NCI-H446 (cell line): Measurements from ENCODE around the gene CCDC27.
"Not testable (repeated sequence)": the region's sequence is repeated elsewhere in the genome, so short reads cannot be mapped to it uniquely, and the experiment has no call there.

Experiments
- DNase-seq, 2 experiments: peaks; one replicate each; lab custom pipeline; 2025; lab: John Stamatoyannopoulos, UW

The CCDC27 gene

DNA sequence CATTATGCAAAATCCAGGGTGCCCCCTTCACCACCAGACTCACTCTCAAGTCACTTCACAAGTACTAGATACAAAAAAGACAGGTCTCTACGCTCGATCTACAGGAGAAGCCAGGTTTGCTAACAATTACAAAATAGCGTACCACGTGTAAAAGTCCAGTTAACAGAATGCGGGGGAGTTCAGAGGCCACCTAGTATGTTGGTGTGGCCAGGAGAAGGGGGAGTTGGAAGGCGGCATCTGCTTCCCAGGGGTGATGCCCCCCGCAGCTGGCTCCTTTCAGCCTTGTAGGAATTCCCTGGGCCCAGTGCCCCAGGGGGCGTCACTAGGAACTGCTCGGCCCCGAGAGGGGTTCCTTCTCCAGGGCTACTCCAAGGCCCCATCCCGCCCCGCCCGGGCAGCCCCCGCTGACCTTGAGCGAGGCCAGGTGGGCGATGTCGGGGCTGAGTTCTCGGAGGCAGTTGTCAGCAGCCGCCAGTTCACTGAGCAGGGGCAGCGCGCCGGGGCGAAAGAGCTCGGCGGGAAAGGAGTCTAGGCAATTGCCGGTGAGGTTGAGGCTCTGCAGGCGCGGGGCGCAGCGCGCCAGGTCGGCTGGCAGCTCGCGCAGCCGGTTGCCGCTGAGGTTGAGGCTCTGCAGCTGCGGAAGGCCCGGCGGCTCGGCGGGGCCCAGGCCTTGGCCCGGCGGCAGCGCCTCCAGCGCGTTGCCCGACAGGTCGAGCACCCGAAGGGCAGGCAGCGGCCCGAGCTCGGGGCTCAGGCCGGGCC, 43.4 kb downstream of the CCDC27 start:
- no peak for DNase-seq

DNA sequence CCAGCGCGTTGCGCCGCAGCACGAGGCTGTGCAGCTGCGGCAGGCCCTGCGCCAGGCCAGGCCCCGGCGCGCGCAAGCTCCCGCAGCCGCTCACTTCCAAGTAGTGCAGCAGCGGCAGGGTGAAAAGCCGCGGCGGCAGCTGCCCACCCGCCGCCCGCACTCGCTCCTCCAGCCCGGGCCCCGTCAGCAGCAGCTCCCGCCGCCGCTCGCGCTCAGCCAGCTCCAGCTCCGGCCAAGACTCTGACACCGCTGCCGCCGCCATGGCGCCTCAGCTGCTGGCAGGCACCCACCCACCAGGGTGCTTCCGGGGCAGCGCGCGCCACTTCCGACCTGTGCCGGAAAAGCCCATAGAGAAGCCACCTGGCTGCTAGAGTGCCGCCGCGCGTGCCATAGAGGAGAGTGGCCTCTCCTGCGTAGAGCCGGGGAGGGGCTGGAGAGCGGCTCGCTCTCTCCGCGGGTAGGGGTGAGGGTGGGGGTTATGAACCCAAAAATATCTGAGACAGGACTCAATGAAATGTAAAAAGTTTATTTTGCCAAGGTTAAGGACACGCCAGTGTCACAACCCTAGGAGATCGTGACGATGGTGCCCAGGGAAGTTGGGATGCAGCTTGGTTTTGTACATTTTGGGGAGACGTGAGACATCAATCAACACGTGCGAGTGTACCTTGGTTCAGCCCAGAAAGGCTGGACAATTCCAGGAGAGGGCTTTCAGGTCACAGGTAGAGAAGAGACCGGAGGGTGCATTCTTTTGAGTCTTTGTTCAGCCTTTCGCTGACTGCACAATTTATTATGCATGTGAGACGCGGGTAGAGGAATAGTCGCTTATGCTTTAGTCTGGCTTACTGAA, 44.2 kb downstream of the CCDC27 start, which contains the start of gene LRRC47:
Gene LRRC47, minus strand, starts transcription at position 284 of the 847 bp plus-strand sequence. Its CDS starts 22 bp downstream, at position 262.
- DNase-seq: peak; percentile 86 to 96

DNA sequence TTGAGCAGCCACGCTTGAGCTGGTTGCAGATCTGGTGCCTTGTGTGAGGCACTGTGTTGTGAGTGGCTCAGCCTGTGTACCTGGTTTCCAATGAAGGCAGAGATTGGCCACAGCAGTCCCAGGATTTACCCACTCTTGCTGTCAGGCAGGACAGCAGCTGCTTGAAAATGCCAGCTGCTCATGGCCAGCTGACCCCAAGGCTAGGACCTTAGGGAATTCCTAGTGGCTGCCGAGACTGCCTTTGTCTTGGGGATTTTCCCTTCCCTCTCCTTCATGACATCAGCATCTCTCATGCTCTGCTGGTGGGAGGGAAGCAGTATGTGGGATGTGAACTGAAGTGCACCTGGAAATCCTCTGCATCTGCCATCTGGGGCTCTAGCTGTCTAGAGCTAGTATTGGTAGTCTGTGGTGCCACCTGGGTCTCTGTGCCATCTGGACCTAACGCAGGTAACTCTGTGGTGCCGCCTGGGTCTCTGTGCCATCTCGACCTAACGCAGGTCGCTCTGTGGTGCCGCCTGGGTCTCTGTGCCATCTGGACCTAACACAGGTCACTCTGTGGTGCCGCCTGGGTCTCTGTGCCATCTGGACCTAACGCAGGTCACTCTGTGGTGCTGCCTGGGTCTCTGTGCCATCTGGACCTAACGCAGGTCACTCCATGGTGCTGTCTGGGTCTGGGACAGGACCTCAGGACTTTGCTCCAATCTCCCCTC, 47.9 kb downstream of the CCDC27 start:
- no peak for DNase-seq

DNA sequence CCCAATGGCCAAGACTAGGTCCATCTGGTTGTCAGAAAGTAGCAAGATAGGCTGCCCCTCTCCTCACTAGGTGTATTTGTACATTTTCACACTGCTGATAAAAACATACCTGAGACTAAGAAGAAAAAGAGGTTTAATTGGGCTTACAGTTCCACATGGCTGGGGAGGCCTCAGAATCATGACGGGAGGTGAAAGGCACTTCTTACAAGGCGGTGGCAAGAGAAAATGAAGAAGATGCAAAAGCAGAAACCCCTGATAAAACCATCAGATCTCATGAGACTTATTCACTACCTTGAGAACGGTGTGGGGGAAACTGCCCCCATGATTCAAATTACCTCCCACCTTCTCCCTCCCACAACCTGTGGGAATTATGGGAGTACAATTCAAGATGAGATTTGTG, 48.5 kb downstream of the CCDC27 start:
- not testable (repeated sequence) for DNase-seq

DNA sequence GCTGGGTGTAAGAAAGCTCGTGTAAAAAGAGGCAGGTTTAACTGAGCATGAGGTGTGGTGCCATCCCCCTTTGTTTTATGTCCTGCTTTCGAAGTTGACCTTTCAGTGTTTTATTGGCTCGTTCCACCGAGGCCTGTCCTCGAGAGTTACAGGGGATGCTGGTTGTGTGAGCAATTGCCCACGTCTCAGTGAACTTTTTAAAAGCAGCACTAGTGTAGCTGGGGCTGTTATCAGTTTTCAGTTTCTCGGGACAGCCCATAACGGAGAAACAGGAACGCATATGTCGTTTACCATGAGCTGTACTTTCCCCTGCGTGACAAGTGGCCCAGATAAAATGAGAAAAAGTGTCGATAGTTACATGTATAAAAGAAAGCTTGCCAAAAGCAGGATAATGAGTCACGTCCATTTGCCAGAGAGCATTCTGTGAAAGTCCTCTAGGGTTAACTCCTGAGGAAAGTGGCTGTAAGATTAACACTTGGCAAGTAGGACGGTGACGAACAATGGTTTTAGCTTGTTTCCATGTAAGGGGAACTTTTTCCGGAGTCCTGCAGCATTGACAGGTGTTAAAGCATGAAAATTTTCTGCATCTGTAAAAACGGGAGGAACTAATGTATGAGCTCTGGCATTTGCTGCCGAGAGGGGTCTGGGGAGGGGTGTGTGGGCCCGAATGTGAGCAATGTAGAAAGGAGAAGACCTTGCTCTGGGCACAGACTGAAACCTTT, 51.8 kb downstream of the CCDC27 start:
- no peak for DNase-seq

DNA sequence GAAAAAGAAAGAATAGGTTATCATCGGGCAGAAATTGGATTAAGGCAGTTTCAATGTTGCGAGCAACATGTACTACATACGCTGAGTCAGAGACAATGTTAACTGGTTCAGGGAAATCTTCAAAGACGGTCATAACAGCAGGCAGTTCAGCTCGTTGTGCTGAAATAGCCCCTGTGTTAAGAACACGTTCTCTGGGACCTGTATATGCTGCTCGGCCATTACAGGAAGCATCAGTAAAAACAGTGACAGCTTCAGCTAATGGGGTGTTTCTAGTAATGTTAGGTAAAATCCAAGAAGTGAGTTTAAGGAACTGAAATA, 52.3 kb downstream of the CCDC27 start:
- not testable (repeated sequence) for DNase-seq

DNA sequence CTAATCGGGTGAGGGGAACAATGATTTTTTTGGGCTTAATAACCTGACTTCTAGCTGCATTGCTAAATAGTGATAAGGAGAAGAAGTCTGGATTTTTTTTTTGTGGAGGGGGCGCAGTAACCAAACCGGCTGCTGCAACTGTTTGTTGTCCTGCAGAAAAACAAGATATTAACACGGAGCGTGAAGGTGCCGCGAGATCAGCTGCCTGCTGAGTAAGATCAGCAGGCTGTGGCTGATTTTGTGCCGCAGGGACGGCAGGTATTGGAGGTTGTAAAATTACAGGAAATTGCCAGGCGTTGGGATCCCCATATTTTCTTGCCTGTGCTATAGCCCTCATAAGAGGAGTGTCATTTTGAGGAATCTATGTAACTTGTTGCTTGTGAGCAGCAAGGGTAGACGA, 52.8 kb downstream of the CCDC27 start:
- no peak for DNase-seq

DNA sequence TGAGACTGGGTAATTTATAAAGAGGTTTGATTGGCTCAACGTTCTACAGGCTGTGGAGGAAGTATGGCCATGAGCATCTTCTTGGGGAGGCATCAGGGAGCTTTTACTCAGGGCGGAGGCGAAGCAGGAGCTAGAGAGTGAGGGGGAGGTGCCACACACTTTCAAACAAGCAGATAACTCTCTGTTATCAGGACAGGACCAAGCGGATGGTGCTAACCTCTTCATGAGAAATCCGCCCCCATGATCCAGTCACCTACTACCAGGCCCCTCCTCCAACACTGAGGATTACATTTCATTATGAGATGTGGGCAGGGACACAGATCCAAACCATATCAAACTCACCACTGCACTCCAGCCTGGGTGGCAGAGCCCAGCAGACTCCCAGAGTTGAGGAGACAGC, 55.5 kb downstream of the CCDC27 start:
- no peak for DNase-seq

DNA sequence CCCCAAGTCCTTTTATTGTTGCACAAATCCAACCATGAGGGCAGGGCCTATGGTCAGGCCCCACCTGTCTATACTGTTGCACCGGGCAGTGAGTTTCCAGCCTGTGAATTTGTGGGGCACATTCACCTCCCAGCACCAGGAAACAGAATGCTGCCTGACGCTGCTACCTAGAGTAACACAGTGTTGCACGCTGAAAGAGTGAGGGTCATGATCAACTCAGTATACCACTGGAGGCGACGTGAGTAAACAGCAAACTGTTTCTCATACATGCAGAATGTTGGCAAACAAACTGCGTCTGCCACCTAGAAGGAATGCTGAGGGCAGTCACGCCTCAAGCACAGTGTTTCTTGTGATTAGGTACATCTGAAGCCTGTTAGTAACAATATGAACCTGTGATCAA, 57.4 kb downstream of the CCDC27 start:
- no peak for DNase-seq

DNA sequence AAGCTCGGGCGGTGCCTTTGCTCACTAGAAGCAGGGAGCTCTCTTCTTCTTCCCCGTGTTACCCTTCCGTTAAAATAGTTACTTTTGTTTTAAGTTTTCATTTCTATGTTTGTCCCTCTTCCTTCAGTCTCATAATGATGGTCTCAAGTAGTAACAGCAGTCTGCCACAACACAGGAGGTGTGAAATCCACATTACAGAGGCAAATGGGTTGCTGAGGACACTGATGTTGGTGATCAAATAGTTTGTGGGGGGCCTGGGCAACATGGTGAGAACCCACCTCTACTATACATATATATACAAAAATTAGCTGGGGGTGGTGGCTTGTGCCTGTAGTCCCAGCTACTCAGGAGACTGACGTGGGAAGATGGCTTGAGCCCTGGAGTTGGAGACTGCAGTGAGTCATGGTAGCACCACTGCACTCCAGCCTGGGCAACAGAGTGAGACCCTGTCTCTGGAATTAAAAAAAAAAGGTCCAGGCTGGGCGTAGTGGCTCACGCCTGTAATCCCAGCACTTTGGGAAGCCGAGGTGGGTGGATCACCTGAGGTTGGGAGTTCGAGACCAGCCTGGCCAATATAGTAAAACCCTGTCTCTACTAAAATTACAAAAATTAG, 58.0 kb downstream of the CCDC27 start:
- not testable (repeated sequence) for DNase-seq

DNA sequence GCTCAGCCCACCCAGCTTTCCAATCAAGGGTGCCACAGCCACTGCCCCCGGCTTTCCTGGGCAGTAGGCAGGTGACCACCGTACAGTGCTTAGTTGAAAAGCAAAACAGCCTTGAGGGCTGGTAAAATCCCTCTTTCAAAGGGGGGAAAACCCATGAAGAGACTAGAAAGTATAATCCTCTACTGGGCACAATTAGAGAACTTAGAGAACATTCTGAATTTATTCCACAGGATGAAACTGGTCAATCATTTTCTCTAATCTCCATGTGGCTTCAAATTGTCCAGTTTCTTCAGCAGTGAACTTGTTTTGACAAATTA, 59.3 kb downstream of the CCDC27 start:
- DNase-seq: no peak

DNA sequence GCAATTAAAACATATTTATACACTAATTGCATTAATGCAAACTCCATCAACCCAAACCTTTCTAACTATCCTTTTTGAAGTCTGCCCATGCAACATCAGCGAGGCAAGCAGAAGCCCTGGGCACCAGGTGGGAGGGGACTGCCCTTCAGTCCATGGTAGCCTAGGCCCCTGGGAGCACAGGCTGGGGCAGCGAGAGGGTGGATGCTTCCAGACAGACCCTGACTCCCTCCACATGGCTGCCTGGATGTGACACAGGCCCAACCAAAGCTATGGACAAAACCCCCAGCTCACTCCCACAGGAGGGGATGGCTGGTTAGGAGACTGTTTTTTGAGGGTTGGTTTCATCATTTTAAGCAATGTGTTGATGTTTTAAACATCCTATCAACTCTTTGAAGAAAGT, 61.8 kb downstream of the CCDC27 start:
- DNase-seq: no peak

DNA sequence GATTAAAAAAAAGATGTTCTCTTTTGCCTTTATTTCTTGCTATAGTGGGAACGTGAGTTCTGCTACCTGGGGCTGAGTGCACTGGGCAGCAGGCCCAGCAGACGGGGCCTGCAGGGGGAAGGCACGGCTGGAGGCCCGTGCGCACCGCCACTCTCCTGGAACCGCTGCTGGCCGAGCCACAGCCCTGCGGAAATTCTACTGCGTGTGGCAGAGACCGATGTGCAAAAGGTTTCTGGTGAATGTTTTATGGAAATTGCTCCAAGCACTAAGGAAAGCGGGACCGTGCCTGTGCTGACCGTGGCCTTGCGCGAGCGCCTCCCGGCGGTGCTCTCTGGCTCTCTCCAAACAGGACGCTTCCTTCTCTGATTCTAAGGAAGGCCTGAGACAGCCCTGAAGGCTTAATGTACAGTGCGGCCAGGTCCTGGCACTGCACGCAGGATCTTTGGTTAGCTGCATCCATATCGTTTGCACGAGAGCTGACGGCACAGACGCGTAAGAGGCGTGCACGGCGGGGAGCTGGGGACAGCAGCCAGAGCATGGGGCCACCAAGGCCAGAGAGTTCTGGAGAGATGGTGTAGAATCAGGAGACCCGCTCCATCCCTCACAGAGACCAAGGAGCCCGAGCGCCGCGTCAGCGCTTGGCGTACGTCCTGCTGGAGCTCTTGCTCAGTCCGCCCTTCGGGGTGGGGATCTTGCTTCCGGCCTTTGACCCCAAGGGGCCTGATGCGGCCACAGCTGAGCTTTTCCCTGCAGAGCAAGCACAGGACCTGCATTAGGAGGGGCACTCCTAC, 62.7 kb downstream of the CCDC27 start:
- DNase-seq: no peak

DNA sequence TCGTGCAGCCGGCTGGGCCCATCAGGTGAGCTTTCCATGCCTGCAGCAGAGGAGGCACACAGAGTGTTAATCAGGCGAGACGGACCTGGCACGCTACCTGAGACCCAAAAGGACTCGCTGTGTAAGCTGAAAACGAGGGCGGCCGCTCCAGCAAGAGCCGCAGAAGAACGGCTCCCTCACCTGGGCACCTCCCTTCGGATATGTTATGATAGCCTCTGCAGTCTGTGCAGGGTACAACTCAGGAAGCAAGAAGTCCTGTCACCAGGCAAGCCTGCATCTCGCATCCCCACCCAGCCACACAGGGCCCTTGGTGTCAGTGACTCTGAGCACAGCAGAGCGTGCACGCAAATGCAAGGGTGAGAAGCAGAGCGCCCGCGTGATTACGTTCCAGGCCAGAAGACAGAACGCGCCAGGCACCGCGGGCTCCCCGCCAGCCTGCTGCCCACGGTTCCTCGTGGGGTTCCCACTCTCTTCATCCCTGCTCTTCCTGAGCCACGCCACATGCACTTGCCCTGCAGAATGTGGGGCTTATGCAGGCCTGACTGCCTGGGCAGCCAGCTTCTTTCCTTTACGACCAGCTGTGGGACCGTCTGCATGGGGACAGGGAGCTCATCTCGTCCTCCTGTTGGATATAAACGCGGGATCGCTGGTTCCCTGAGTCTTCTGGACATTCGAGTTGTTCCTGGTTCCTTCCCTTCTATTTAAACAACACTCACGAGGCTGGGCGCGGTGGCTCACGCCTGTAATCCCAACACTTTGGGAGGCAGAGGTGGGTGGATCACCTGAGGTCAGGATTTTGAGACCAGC, 64.3 kb downstream of the CCDC27 start:
- DNase-seq: no peak

DNA sequence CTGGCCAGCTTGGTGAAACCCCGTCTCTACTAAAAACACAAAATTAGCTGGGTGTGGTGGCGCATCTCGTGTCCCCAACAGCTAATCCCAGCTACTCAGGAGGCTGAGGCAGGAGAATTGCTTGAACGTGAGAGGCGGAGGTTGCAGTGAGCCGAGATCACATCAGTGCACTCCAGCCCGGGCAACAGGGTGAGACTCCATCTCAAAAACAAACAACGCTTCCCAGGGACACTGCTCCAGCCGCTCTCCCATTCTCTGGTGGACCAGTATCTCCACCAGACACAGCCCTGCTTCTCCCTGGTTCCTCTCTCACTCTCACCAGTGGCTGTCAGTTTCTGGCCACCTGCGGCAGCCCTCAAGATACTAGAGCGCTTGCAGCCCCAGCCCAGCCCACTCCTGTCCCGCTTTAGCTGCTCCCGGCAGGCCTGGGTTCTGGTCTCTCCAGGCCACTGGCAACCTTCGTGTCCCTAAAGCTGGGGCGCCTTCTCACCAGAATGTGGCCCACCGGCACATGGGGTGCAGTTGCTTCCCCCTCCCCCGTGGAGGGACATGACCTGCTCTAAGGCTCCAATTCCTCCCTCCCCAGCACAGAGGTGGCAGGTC, 65.0 kb downstream of the CCDC27 start:
- no peak for DNase-seq

DNA sequence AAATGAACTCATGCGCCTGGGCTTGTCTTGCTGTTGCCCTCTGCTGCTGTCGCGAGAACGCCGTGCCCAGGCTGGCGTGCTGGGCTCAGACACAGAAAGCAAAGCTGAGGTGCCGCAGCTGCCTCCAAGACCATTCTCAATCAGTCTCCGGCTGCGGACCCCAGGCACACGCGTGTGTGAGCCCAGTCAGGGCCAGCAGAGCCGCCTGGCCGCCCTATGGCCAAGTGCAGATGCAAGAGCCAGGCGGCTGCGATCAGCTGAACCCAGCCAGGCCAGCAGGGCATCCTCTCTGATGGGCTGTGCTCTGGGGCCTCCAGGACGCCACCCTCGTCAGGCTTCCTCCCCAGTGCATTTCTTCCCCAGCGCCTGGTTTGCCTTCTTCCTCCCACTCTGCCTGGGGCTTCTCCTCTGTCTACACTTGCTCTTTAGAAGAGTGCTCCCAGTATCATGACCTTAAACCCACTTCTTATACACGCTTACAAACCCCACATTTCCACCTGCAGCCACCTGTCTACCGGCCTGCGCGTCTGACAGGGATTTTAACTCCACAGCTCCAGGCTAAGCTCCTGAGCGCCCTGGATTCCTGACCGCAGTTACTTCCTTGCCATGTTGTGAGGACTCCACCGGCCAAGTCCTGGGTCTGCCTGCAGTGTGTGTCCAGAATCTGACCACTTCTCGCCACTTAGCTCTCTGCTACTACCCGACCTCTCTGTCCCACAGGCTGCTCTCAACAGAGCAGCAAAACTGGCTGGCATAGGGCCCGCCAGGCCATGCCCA, 65.8 kb downstream of the CCDC27 start:
- no peak for DNase-seq

DNA sequence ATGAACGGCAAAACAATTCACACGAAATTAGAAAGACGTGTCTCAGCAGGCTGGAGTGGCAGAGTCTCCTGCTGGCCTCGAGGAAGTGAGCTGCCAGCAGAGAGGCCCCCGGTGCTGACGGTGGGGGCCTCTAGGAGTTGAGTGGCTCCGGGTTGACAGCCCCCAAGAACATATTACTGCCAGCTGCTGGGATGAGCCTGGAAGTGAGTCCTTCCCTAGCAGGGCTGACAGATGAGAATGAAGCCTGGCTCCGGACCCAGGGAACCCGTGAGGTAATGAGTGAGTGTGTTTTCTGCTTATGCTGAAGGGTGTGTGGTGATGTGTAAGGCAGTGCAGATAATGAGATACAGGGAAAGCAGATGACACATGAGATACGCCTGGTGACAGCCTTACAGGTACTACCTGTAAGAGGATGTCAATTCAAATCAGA, 67.5 kb downstream of the CCDC27 start:
- DNase-seq: no peak

DNA sequence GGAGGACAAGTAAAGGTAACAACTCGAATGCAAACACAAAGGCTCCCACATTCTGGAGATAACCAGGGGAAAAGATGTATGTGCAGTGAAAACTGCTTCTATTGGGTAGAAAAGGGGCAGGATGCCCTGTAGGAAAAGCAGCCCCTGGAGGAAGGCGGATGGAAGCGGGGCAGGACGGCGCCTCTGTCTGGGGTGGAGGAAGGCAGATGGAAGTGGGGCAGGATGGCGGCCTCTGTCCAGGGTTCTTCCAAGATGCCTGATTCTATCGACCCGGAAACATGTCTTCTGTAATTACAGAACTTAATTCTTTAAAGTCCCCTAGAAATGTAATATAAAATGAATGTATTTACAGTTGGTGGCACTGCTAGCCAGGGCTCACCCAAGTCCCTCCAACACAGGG, 68.1 kb downstream of the CCDC27 start:
- no peak for DNase-seq

DNA sequence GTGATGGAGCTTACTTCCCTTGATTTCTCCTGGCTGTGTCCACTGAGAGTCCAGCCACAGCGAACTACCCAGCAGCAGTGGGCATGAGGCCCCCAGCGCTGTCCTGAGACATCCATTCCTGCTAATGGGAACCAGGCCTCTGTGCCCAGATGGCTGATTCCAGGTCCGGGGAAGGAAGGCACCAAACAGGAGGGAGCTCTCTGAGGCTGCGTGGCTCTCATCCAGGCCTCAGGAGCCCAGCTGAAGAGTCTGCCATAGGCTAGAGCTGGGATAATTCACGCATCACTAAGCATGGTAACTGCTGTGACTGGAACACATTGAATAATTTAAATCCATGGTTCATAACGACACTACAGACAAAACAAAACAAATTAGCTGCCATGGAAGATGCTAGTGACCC, 68.8 kb downstream of the CCDC27 start:
- peak; percentile 79 to 91 for DNase-seq
